ENCODE data around the gene RSRC1.
"Not testable (repeated sequence)": the region's sequence is repeated elsewhere in the genome, so short reads cannot be mapped to it uniquely, and the experiment has no call there.

The RSRC1 gene

GRCh38 chr3:158404131-158404718 is 294.3 kb downstream of the RSRC1 start:
- DNase-seq (ENCODE audit: low read depth in 2 of 2), result no peak

GRCh38 chr3:158405507-158405906 is 295.6 kb downstream of the RSRC1 start:
- DNase-seq (ENCODE audit: low read depth in 2 of 2), result no peak

GRCh38 chr3:158407844-158408517 is 298.1 kb downstream of the RSRC1 start:
- DNase-seq (ENCODE audit: low read depth in 2 of 2), result no peak

- not testable (repeated sequence) for DNase-seq (ENCODE audit: low read depth in 2 of 2)
Measured at GRCh38 chr3:158408518-158408897, 298.6 kb downstream of the RSRC1 start.

GRCh38 chr3:158418035-158418434 is 308.1 kb downstream of the RSRC1 start:
- DNase-seq (ENCODE audit: low read depth in 2 of 2), result no peak

- DNase-seq (ENCODE audit: low read depth in 2 of 2), result no peak
Measured at GRCh38 chr3:158419820-158420653, 310.1 kb downstream of the RSRC1 start.

GRCh38 chr3:158420654-158421396 is 310.9 kb downstream of the RSRC1 start:
- DNase-seq (ENCODE audit: low read depth in 2 of 2), result no peak

- DNase-seq (ENCODE audit: low read depth in 2 of 2), result no peak
Measured at GRCh38 chr3:158430448-158430847, 320.6 kb downstream of the RSRC1 start.

- DNase-seq (ENCODE audit: low read depth in 2 of 2), result no peak
Measured at GRCh38 chr3:158430968-158431367, 321.1 kb downstream of the RSRC1 start.

GRCh38 chr3:158431829-158432228 is 321.9 kb downstream of the RSRC1 start:
- no peak for DNase-seq (ENCODE audit: low read depth in 2 of 2)

GRCh38 chr3:158434412-158435038 is 324.6 kb downstream of the RSRC1 start:
- peak; percentile 11 to 15 for DNase-seq (ENCODE audit: low read depth in 2 of 2)

GRCh38 chr3:158443632-158444031 is 333.7 kb downstream of the RSRC1 start:
- DNase-seq (ENCODE audit: low read depth in 2 of 2), result no peak

- DNase-seq (ENCODE audit: low read depth in 2 of 2), result no peak
Measured at GRCh38 chr3:158447408-158447807, 337.5 kb downstream of the RSRC1 start.

- no peak for DNase-seq (ENCODE audit: low read depth in 2 of 2)
Measured at GRCh38 chr3:158451405-158452055, 341.6 kb downstream of the RSRC1 start.

GRCh38 chr3:158452334-158452733 is 342.4 kb downstream of the RSRC1 start:
- DNase-seq (ENCODE audit: low read depth in 2 of 2), result no peak

- no peak for DNase-seq (ENCODE audit: low read depth in 2 of 2)
Measured at GRCh38 chr3:158453004-158453403, 343.1 kb downstream of the RSRC1 start.

- DNase-seq (ENCODE audit: low read depth in 2 of 2), result no peak
Measured at GRCh38 chr3:158453865-158454264, 344.0 kb downstream of the RSRC1 start.

GRCh38 chr3:158455406-158455805 is 345.5 kb downstream of the RSRC1 start:
- DNase-seq (ENCODE audit: low read depth in 2 of 2), result no peak

GRCh38 chr3:158456114-158456513 is 346.2 kb downstream of the RSRC1 start:
- DNase-seq (ENCODE audit: low read depth in 2 of 2), result no peak

GRCh38 chr3:158458464-158458863 is 348.6 kb downstream of the RSRC1 start:
- no peak for DNase-seq (ENCODE audit: low read depth in 2 of 2)

- no peak for DNase-seq (ENCODE audit: low read depth in 2 of 2)
Measured at GRCh38 chr3:158460926-158461325, 351.0 kb downstream of the RSRC1 start.
